ENCODE measurements around the gene ADAMTS4.

ADAMTS4 gene

GRCh38 chr1:161177112-161177935 is 21.5 kb downstream of the ADAMTS4 start, which contains the start of gene B4GALT3:
Gene B4GALT3 (minus strand): TSS chr1:161177507. CDS start chr1:161176060, 1,447 bp downstream.
- peak; percentile 100 for DNase-seq (ENCODE audit: insufficient read length, low spot score)
- FAIRE-seq: no peak
- peak; percentile 31 for TF ChIP-seq CTCF (IDR thresholded peaks at IDR 0.05; ENCODE audit: insufficient read depth, missing control alignments)

- FAIRE-seq: no peak
- TF ChIP-seq CTCF (IDR thresholded peaks at IDR 0.05; ENCODE audit: insufficient read depth, missing control alignments): no peak
- DNase-seq (ENCODE audit: insufficient read length, low spot score): no peak
Measured at GRCh38 chr1:161176468-161177111, 22.3 kb downstream of the ADAMTS4 start.

GRCh38 chr1:161175771-161176453 is 22.9 kb downstream of the ADAMTS4 start:
- no peak for TF ChIP-seq CTCF (IDR thresholded peaks at IDR 0.05; ENCODE audit: insufficient read depth, missing control alignments)
- FAIRE-seq (no peak), DNase-seq (ENCODE audit: insufficient read length, low spot score) (no peak)

GRCh38 chr1:161174911-161175310 is 23.9 kb downstream of the ADAMTS4 start:
- no peak for FAIRE-seq
- DNase-seq (ENCODE audit: insufficient read length, low spot score): no peak
- TF ChIP-seq CTCF (IDR thresholded peaks at IDR 0.05; ENCODE audit: insufficient read depth, missing control alignments): no peak

- no peak for FAIRE-seq
Measured at GRCh38 chr1:161173711-161174110, 25.1 kb downstream of the ADAMTS4 start.

GRCh38 chr1:161172776-161173376 is 26.0 kb downstream of the ADAMTS4 start:
- DNase-seq (ENCODE audit: insufficient read length, low spot score): no peak
- no peak for TF ChIP-seq CTCF (IDR thresholded peaks at IDR 0.05; ENCODE audit: insufficient read depth, missing control alignments)
- no peak for FAIRE-seq

More at GRCh38 chr1:161173711-161174110, 25.1 kb downstream of the ADAMTS4 start:
- DNase-seq (ENCODE audit: insufficient read length, low spot score): no peak
- TF ChIP-seq CTCF (IDR thresholded peaks at IDR 0.05; ENCODE audit: insufficient read depth, missing control alignments): no peak
